Measurements from ENCODE around the gene CDC42EP1.

CDC42EP1 gene

GRCh38 chr22:37559901-37560607 is at the start of gene CDC42EP1:
Gene CDC42EP1, plus strand, starts transcription at chr22:37560480. Its CDS starts 5,870 bp downstream, at chr22:37566350.
- H3K4me3 ChIP-seq (ENCODE audit: low read depth, low read length) = peak within 1 kb of the TSS; percentile 95
- peak within 1 kb of the TSS; percentile 81 for H3K27ac ChIP-seq (ENCODE audit: low read depth, low read length)

GRCh38 chr22:37511395-37512104 is 48.7 kb upstream of the CDC42EP1 start:
- Histone ChIP-seq H3K36me3 (ENCODE audit: insufficient read depth, low read length) (peaks cover 2% of the 10 kb centered on the region), H3K4me3 (ENCODE audit: low read depth, low read length) (no peak overlapping the region), H3K27ac (ENCODE audit: low read depth, low read length) (no peak overlapping the region), H3K79me2 (ENCODE audit: control insufficient read depth, insufficient read depth, low read length, unreplicated experiment) (peaks cover 2% of the 10 kb centered on the region), H2AFZ (ENCODE audit: low read length, unreplicated experiment) (no peak overlapping the region), H3K27me3 (ENCODE audit: insufficient read depth, low read length) (no peaks in the 10 kb centered on the region), H3K4me1 (ENCODE audit: control insufficient read depth, insufficient read depth, low read length, unreplicated experiment) (peaks cover 14% of the 10 kb centered on the region)

More at GRCh38 chr22:37559901-37560607, at the start of gene CDC42EP1:
- Histone ChIP-seq H2AFZ (ENCODE audit: low read length, unreplicated experiment) (peak within 1 kb of the TSS; percentile 29), H3K36me3 (ENCODE audit: insufficient read depth, low read length) (no peaks in the 10 kb centered on the region), H3K79me2 (ENCODE audit: control insufficient read depth, insufficient read depth, low read length, unreplicated experiment) (peaks cover 40% of the 10 kb centered on the region), H3K27me3 (ENCODE audit: insufficient read depth, low read length) (no peaks in the 10 kb centered on the region), H3K4me1 (ENCODE audit: control insufficient read depth, insufficient read depth, low read length, unreplicated experiment) (peaks cover 26% of the 10 kb centered on the region)

- H3K4me1 ChIP-seq (ENCODE audit: control insufficient read depth, insufficient read depth, low read length, unreplicated experiment) = peaks cover 16% of the 10 kb centered on the region
- no peaks in the 10 kb centered on the region for H3K27me3 ChIP-seq (ENCODE audit: insufficient read depth, low read length)
- H3K79me2 ChIP-seq (ENCODE audit: control insufficient read depth, insufficient read depth, low read length, unreplicated experiment) = peaks cover 14% of the 10 kb centered on the region
- H3K36me3 ChIP-seq (ENCODE audit: insufficient read depth, low read length) = peaks cover 8% of the 10 kb centered on the region
- no peak overlapping the region for H3K27ac ChIP-seq (ENCODE audit: low read depth, low read length)
- H2AFZ ChIP-seq (ENCODE audit: low read length, unreplicated experiment) = no peak overlapping the region
- H3K4me3 ChIP-seq (ENCODE audit: low read depth, low read length) = no peak overlapping the region
These were observed 45.7 kb upstream of the CDC42EP1 start for GRCh38 chr22:37514526-37515051.

GRCh38 chr22:37515901-37516300 is 44.4 kb upstream of the CDC42EP1 start:
- Histone ChIP-seq H3K4me1 (ENCODE audit: control insufficient read depth, insufficient read depth, low read length, unreplicated experiment) (peaks cover 16% of the 10 kb centered on the region), H3K4me3 (ENCODE audit: low read depth, low read length) (no peak overlapping the region), H3K79me2 (ENCODE audit: control insufficient read depth, insufficient read depth, low read length, unreplicated experiment) (peaks cover 14% of the 10 kb centered on the region), H3K27ac (ENCODE audit: low read depth, low read length) (no peak overlapping the region), H3K27me3 (ENCODE audit: insufficient read depth, low read length) (no peaks in the 10 kb centered on the region), H3K36me3 (ENCODE audit: insufficient read depth, low read length) (peaks cover 8% of the 10 kb centered on the region), H2AFZ (ENCODE audit: low read length, unreplicated experiment) (no peak overlapping the region)

GRCh38 chr22:37516456-37516855 is 43.8 kb upstream of the CDC42EP1 start:
- Histone ChIP-seq H3K36me3 (ENCODE audit: insufficient read depth, low read length) (peaks cover 8% of the 10 kb centered on the region), H3K79me2 (ENCODE audit: control insufficient read depth, insufficient read depth, low read length, unreplicated experiment) (peaks cover 14% of the 10 kb centered on the region), H3K27ac (ENCODE audit: low read depth, low read length) (no peak overlapping the region), H3K4me1 (ENCODE audit: control insufficient read depth, insufficient read depth, low read length, unreplicated experiment) (peaks cover 16% of the 10 kb centered on the region), H3K27me3 (ENCODE audit: insufficient read depth, low read length) (no peaks in the 10 kb centered on the region), H2AFZ (ENCODE audit: low read length, unreplicated experiment) (no peak overlapping the region), H3K4me3 (ENCODE audit: low read depth, low read length) (no peak overlapping the region)

- peaks cover 7% of the 10 kb centered on the region for H3K4me1 ChIP-seq (ENCODE audit: control insufficient read depth, insufficient read depth, low read length, unreplicated experiment)
- H3K36me3 ChIP-seq (ENCODE audit: insufficient read depth, low read length) = peaks cover 8% of the 10 kb centered on the region
- H2AFZ ChIP-seq (ENCODE audit: low read length, unreplicated experiment) = no peak overlapping the region
- no peaks in the 10 kb centered on the region for H3K27me3 ChIP-seq (ENCODE audit: insufficient read depth, low read length)
- H3K4me3 ChIP-seq (ENCODE audit: low read depth, low read length) = peak overlapping the region; percentile 87
- no peak overlapping the region for H3K27ac ChIP-seq (ENCODE audit: low read depth, low read length)
- H3K79me2 ChIP-seq (ENCODE audit: control insufficient read depth, insufficient read depth, low read length, unreplicated experiment) = peaks cover 14% of the 10 kb centered on the region
These were observed 42.3 kb upstream of the CDC42EP1 start for GRCh38 chr22:37517826-37518450.

- Histone ChIP-seq H2AFZ (ENCODE audit: low read length, unreplicated experiment) (peak overlapping the region; percentile 10), H3K79me2 (ENCODE audit: control insufficient read depth, insufficient read depth, low read length, unreplicated experiment) (peaks cover 14% of the 10 kb centered on the region), H3K4me3 (ENCODE audit: low read depth, low read length) (peak overlapping the region; percentile 87)
These were observed 41.6 kb upstream of the CDC42EP1 start for GRCh38 chr22:37518509-37519267.

GRCh38 chr22:37519268-37520195 is 40.7 kb upstream of the CDC42EP1 start, which contains the start of gene CARD10:
Gene CARD10, minus strand, starts transcription at chr22:37519415. Its CDS starts 215 bp downstream, at chr22:37519200.
- Histone ChIP-seq H3K27ac (ENCODE audit: low read depth, low read length) (no peak within 1 kb of the TSS), H3K4me3 (ENCODE audit: low read depth, low read length) (peak within 1 kb of the TSS; percentile 87), H3K79me2 (ENCODE audit: control insufficient read depth, insufficient read depth, low read length, unreplicated experiment) (peaks cover 14% of the 10 kb centered on the region), H2AFZ (ENCODE audit: low read length, unreplicated experiment) (peak within 1 kb of the TSS; percentile 10), H3K36me3 (ENCODE audit: insufficient read depth, low read length) (peaks cover 8% of the 10 kb centered on the region), H3K27me3 (ENCODE audit: insufficient read depth, low read length) (no peaks in the 10 kb centered on the region), H3K4me1 (ENCODE audit: control insufficient read depth, insufficient read depth, low read length, unreplicated experiment) (peaks cover 7% of the 10 kb centered on the region)

More at GRCh38 chr22:37518509-37519267, 41.6 kb upstream of the CDC42EP1 start:
- Histone ChIP-seq H3K27me3 (ENCODE audit: insufficient read depth, low read length) (no peaks in the 10 kb centered on the region), H3K4me1 (ENCODE audit: control insufficient read depth, insufficient read depth, low read length, unreplicated experiment) (peaks cover 7% of the 10 kb centered on the region), H3K36me3 (ENCODE audit: insufficient read depth, low read length) (peaks cover 8% of the 10 kb centered on the region), H3K27ac (ENCODE audit: low read depth, low read length) (no peak overlapping the region)

- Histone ChIP-seq H2AFZ (ENCODE audit: low read length, unreplicated experiment) (no peak overlapping the region), H3K79me2 (ENCODE audit: control insufficient read depth, insufficient read depth, low read length, unreplicated experiment) (peaks cover 14% of the 10 kb centered on the region), H3K4me3 (ENCODE audit: low read depth, low read length) (no peak overlapping the region), H3K36me3 (ENCODE audit: insufficient read depth, low read length) (peaks cover 8% of the 10 kb centered on the region), H3K4me1 (ENCODE audit: control insufficient read depth, insufficient read depth, low read length, unreplicated experiment) (peaks cover 18% of the 10 kb centered on the region), H3K27me3 (ENCODE audit: insufficient read depth, low read length) (no peaks in the 10 kb centered on the region), H3K27ac (ENCODE audit: low read depth, low read length) (no peak overlapping the region)
These were observed 39.5 kb upstream of the CDC42EP1 start for GRCh38 chr22:37520776-37521191.

Measured in ACC112 (cell line).